HG03432 (cell line): Measurements from ENCODE around the gene ZKSCAN8.

Source experiments
- ATAC-seq: cut with Tn5 transposase; IDR thresholded peaks from one replicate; pipeline ENCODE4 v1.9.1; 2021; ENCODE audit warnings: mild to moderate bottlenecking, moderate library complexity; ENCODE audit not compliant: unreplicated experiment

The ZKSCAN8 gene

DNA sequence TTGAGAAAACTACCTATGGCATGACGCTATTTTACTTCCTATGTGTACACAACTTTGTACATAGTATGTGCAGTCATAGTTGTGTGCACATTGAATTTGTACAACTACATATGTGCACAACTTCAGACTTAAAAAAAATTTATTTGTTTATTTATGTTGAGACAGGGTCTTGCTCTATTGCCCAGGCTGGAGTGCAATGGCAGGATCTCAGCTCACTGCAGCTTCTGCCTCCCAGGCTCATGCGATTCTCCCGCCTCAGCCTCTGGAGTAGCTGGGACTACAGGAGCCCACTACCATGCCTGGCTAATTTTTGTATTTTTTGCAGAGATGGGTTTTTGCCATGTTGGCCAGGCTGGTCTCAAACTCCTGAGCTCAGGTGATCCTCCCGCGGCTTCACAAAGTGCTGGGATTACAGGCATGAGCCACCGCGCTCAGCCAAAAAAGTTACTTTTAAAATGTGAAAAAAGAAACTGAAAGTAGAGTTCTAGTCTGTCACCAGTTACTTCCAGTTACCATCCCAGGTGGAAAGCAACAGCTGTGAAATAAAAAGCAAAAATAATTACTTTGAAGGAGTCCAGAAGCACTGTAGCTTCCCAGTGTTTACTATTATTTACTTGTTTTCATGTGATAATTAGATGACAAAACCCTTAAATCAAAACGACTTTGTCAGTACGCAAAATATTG, 1.7 kb upstream of the ZKSCAN8 start:
- no peak for ATAC-seq

DNA sequence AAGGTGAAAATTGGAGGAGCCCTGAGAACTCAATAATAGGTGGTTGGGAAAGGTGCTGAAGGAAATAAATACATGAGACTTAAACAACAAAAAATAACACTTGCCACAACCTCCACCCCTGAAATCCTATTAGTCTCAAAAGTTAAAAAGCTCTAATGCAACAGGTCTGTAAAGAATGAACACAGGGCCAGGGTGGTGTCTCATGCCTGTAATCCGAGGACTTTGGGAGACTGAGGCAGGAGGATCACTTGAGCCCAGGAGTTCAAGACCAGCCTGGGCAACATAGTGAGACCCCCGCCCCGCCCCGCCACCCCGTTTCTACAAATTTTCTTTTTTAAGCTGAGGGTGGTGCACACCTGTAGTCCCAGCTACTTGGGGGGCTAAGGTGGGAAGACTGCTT, 1.1 kb upstream of the ZKSCAN8 start:
- no peak for ATAC-seq

DNA sequence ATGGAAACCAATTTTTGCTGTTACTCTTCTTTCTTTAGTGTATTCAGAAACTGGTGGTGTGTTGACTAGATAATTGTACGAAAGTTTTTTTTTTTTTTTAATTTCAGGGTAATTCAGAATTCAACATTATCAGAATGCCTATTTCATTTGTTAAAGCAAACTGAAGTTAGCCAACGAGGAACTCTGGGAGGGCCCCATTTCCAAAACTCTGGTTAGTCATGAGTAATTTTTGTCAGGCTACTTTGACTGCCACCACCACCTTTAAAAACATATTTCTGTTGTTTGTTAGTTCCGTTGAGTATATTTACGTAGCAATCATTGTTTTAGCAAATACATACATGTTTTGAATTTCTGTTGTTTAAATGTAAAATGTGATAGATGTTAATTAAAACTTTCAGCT, 763 bp downstream of the ZKSCAN8 start:
- ATAC-seq: no peak

DNA sequence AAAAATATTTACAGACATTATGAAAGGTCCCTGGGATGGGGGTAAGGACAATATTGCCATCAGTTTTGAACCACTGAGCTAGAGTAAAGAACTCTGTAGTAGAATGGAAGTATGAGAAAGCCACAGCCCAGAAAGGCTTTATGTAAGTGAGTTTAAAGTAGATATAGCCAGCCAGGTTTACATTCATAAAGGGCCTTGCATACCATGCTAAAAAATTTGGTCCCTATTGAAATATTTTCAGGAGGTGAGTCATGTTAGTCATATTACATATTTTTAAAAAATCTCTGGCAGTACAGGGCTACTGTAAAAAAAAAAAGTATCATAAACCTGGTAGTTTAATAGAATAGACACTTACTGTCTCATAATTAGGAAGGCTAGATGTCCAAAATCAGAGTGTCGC, 3.5 kb downstream of the ZKSCAN8 start:
- no peak for ATAC-seq

DNA sequence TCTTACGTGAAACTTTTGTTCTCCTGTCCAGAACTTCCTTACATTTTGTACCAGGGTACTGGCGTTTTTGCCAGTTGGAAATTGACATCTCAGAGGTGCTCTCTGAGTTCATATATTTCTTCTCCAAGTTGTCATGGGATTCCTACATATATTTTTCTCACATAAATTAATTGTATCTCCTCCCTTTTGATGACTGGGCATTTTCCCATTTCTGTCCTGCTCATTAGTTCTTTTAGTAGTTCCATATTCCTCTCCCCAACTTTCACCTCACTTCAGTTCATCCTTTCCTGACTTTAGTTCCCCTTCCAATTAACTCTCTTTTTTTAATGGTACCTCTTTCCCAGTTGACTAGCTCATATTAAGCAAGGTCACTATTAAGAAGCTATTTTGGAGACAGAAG, 10.8 kb downstream of the ZKSCAN8 start:
- ATAC-seq: no peak

DNA sequence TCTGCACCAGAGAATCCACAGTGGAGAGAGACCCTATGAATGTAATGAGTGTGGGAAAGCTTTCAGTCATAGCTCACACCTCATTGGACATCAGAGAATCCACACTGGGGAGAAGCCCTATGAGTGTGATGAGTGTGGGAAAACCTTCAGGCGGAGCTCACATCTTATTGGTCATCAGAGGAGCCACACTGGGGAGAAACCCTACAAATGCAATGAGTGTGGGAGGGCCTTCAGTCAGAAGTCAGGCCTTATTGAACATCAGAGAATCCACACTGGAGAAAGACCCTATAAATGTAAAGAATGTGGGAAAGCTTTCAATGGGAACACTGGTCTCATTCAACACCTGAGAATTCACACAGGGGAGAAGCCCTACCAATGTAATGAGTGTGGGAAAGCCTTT, 11.9 kb downstream of the ZKSCAN8 start:
- no peak for ATAC-seq

DNA sequence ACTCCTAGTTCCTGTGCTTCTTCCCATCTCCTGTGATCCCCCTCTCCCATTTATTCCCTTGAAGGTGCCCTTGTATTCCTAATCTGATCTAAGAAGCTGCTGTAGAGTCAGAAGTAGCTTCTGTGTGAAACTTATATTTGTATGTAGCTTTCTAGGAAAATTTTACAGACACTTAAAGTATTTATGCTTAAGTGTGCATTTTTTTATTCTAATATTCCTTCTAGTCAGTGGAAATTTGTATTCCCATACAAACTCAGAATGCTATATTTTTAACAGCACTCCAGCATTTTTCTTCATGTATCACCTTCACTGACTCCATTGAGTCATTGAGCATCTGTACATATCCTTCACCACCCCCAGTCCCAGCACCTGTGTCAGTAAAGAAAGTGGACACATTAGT, 12.7 kb downstream of the ZKSCAN8 start:
- no peak for ATAC-seq

DNA sequence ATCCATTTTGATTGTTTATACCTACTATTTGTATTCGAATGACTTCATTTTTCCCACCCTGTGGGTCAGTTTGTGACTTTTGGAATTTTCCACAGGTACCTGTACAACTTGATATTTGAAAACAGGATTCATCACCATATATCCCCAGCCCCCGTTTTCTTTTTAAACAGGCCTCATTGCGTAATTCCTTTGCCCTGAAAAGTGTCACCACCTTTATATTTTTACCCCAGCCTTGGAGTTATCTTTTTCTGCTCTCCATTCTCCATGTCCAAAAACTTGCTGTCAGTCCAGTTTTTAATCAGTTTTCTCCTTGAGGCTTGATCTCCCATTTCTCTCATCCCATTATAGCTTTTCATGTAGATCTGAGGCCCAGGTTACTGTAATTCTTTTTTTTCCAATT, 16.6 kb downstream of the ZKSCAN8 start:
- no peak for ATAC-seq

DNA sequence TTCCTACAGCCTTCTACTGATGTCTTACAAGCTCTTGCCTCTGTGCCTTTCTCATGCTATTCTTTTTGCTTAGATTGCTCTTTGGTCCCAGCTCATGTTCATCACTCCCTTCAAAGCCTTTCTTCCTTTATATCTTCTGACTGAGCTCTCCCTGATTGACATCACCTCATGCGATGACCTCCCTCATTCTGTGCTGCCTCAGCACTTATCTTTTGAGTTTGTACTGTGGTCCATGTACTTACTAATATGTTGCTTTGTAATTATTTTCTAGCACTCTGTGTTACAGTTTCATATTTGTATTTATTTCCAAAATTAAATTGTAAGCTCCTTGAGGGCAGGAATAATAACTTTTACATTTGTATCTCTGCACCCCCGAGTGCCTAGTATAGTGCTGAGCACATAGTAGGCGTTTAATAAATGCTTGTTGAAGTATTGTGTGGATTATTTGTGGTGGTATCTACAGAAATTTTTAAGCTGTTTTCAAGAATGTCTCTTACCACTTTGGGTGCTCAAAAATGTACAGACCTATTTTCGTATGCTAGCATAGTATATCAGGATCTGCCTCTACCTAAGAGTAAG, 17.4 kb downstream of the ZKSCAN8 start:
- ATAC-seq: no peak

DNA sequence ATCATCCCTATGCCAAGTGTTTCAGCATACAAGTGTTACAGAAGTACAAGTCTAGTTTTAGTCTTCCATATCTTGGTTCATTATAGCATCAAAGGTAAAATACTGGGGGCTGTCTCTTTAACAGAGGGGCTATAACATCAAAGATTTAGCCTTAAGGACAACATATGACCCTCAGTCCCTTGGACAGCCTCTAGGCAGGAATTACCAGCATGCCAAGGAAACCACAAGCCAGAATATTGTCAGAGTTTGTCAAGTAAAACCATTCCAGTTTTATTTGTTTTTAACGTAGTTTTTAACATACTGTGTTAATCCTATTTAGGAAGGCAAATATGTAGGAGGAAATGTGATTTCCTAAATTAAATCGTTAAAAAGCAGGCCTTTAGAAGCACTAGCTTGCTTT, 18.6 kb downstream of the ZKSCAN8 start:
- ATAC-seq: no peak

DNA sequence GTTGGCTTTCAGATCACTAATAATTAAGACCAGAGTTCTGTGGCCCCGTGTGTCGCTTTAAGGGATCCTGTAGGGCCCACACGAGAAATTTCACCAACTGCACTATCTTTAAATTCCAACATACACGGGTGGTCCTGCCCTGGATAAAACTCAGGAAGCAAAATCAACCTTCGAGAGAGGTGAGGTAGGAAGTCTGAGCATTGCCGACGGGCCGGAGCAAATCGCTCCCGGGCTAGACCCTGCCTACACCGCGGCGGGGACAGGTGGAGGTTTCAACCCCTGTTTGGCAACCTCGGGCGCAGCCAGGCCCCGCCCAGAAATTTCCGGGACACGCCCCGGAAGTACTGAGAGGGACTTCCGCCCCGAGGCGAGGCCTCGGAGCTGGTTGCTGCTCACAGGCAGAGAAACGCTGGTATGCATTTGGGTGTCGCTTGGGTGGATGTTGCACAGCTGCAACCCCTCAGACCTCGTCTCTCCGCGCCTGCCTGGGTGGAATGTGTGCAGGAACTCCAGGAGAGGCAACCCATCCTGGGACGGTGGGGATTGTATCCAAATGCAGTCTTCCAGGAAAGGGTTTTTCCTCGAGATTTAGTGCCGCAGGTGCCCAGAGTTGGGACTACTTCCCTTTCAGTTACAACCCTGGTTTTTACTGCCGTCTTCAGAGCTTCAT, 19.9 kb downstream of the ZKSCAN8 start:
- peak; percentile 99 for ATAC-seq

DNA sequence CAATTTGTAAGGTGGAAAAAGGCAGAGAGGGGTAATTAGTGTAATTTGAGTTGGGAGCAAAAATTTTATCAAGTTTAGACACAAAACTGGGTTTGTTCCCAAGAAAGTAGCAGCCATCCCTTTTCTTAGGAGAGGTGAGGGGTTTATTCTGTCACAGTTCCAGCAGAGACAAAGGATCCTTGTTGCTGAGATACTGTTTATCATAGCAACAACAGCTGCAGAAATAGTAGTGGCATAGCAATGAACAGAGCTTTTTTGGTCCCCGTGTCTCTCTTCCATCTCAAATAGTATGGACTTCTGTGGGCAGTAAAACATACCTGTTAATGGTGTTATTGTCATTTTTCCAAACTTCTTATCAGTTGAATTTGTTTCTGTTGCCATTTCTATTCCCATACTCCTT, 23.9 kb downstream of the ZKSCAN8 start:
- ATAC-seq: no peak

DNA sequence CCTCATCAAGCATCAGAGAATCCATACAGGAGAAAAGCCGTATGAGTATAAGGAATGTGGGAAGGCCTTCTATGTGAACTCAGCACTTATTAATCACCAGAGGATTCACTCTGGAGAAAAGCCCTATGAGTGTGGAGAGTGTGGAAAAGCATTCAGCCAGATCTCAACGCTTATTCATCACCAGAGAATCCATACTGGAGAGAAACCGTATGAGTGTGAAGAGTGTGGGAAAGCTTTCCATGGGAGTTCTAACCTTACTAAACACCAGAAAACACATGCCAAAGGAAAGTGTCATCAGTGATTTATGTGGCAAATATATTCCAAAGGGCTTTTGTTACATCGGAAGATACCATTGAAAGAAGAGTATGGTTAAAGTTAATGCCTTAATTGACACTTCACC, 25.4 kb downstream of the ZKSCAN8 start:
- ATAC-seq: no peak

DNA sequence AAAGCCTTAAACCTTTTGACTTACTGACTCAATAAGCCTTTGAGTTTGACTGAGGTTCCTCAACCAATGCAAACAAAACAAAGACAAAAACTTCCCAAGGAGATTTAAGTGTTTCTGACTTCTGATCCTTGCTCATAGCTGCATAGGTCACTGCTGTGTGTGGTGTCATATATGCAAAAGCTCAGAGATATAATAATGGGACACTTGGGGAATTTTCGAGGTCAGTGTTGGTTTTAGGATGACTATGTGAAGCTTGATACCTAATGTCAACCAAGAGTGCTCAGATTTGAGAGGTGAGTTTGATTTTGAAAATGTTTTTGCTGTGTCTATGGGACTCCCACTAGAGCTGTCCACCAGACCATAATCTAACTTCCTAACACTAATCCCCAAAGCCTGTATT, 26.2 kb downstream of the ZKSCAN8 start:
- no peak for ATAC-seq

DNA sequence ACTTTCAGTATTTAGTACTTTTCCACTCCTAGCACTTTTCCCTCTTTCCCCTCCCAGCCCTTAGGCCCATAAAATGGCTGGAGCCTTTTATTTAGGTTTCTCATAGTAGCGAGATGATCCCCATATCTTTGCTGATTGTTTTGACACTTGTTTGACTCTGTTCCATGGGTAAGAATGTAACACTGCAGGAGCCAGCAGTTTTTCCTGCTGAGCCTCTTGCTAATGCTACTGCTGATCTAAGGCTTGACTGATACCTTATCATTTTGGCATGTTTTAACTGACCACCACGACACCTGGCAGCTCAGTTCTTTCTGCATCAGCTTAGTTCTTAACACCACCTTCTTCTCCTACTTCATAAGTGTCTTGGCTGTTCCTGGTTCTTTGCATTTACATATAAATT, 29.6 kb downstream of the ZKSCAN8 start:
- no peak for ATAC-seq

DNA sequence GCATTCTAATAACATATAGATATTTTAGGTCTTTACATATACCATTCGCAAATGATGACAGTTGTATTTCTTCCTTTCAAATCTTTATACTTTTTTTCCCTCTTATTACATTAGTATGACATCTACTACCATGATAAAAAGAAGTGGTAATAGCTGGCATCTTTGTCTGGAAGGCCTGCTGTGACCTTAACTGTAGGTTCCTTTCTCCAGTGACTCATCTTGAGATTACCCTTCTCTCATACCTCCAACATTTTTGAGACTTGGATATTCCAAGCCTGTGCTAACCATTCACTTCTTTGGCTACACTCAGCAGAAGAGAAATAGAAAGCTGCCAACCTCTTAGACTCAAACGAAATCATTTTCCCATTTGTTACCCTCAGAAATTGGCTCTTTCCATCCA, 30.3 kb downstream of the ZKSCAN8 start:
- no peak for ATAC-seq

DNA sequence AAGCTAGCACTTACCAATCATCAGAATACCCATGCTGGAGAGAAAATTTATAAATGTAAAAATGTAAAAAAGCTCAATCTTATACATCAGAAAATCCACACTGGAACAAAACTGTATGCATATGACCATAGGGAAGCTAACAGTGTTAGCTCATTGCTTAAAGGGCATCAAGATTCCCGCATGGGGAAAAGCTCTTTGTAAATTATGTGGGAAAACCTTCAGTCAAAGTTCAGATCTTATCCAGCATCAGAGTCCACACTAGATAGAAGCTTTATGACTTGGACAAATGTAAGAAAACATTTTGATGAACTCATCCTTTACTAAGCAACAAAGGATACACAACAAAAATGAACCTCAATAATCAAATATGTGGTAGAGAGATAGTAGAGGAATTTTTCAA, 34.7 kb downstream of the ZKSCAN8 start:
- ATAC-seq: no peak

DNA sequence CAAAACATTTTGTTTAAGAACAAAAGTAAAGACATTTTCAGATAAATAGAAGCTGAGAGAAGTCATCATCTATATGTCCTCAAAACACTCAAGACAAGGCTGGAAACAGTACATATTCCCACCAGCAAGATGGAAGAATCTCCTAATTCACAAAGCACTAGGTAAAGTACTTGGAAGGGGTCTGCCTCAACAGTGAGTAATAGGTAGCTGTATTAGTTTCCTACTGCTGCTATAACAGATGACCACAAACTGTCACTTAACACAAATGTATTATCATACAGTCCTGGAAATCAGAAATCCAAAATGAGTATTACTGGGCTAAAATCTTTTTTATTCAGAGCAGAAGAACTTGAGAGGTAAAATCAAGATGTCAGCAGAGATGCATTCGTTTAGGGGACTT, 40.6 kb downstream of the ZKSCAN8 start:
- ATAC-seq: no peak

DNA sequence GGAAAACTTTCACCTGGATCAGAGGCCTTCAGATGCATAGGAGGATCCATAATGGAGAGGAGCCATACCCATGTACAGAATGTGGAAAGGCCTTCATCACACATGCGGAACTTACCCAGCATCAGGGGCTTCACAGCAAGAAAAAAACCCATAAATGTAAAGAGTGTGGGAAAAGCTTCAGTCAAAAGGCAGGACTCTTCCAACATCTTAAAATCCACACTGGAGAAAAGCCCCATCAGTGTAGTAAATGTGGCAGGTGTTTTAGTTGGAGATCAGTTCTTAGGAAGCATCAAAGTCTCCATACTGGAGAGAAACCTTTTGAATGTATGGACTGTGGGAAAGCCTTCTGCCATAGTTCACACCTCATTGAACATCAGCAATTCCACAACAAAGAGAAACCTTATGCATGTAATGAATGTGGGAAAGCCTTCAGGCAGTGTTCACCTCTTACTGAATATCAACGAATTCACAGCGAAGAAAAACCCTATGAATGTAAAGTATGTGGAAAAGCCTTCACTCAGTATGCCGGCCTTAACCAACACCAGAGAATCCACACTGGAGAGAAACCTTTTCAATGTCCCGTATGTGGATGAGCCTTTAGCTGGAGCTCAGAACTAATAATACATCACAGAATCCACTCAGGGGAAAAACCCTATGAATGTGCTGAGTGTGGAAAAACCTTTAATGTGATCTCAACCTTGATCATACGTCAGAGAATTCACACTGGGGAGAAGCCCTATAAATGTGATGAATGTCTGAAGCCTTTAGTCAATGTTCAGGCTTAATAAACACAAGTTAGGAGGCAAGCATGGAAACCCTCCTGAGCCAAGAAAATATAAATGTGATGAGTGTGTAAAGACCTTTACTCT, 46.7 kb downstream of the ZKSCAN8 start:
- no peak for ATAC-seq

DNA sequence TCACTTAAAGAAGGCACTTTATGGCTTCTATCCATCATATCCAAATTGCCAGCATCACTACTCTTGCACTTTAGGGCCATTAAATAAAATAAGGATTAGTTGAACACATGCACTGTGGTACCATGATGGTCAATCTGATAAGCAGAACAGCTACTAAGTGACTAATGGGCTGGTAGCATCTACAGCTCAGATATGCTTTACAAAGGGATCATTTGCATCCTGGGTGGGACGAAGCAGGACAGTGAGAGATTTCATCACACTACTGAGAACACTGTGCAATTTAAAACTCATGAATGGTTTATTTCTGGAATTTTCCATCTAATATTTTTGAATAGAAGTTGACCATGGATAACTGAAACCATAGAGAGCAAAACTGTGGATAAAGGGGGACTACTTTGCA, 58.3 kb downstream of the ZKSCAN8 start:
- no peak for ATAC-seq

DNA sequence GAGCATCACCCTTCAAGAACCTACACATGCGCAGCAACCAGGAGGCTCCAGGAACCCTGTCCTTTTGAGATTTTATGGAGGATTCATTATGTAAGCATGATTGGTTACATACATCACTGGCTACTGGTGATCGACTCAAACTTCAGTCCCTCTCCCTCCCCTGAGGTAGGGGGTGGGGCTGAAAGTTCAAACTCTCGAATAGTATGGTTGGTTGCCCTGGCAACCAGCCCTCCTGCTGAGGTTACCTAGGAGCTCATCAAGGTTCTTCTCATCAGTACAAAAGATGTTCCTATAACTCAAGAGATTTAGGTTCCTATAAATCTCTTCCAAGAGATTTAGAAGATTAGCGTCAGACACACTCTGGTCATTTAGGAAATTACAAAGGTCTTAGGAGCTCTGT, 61.5 kb downstream of the ZKSCAN8 start:
- no peak for ATAC-seq

DNA sequence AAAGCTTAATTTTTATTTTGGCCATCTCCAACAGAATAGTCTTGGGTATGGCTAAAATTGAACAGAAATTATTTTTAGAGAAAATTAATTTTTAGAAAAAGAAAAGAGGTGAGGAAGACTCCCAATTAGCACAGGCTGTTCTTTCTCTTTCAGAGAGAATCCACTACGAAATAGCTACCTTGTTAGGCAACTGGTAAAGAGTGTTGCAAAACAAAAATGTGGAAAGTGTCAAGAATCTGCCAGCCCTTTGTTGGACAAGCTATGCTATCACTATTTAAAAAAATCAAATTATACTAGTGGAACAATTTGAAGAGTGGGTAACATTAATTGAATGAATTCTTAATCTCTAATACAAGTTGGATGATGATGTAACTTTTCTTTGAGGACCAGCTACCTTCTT, 64.2 kb downstream of the ZKSCAN8 start:
- ATAC-seq: no peak
